RWPE1 (cell line): Measurements from ENCODE around the gene TSN.
"Not testable (repeated sequence)": the region's sequence is repeated elsewhere in the genome, so short reads cannot be mapped to it uniquely, and the experiment has no call there.

ENCODE experiments used
- CTCF ChIA-PET: fragments of 350-600 bp; sonication (Branson Sonifier 250); formaldehyde crosslinking; extraction: SDS; loops from one replicate; lab custom pipeline; 2021; lab: Yijun Ruan, JAX
- POLR2A ChIA-PET: fragments of 400-600 bp; formaldehyde crosslinking; extraction: SDS; loops from one replicate; lab custom pipeline; 2020; ENCODE audit warnings: antibody characterized with exemption; ENCODE audit not compliant: low non-redundant PET; lab: Yijun Ruan, JAX
- DNase-seq: peaks from one replicate; pipeline ENCODE4 v3.0.0; 2012; ENCODE audit warnings: low spot score
- H3K27ac ChIP-seq: fragments of 450-650 bp; 2 replicates; pipeline ENCODE4 v1.5.1; 2017
- CTCF ChIP-seq: fragments of 450-650 bp; conservative IDR thresholded peaks from 2 replicates; pipeline ENCODE4 v1.5.1; 2017; ENCODE audit warnings: low read depth, mild to moderate bottlenecking

Gene TSN

DNA sequence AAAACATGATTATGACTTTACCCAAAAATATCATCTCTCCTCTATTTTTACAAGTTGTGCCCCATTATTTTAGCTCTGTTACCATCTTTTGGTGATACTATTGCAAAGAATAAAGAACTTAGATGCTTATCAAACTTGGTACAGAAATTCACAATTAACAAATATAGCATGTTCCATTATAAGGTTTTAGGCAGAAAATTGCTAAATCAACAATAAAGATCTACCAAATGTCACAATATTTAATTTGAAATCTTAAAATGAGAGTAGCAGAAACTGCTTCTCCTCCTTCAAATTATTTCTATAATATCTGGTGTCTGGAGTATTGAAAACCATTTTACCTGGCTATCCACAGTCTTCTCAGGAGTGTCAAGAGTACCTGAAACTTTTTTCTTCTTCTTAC lies 27.5 kb upstream of the TSN start:
- no peak overlapping the region for H3K27ac ChIP-seq
- DNase-seq: no peak
- CTCF ChIA-PET: no interaction called here
- POLR2A ChIA-PET: no interaction called here
- no peak for TF ChIP-seq CTCF

DNA sequence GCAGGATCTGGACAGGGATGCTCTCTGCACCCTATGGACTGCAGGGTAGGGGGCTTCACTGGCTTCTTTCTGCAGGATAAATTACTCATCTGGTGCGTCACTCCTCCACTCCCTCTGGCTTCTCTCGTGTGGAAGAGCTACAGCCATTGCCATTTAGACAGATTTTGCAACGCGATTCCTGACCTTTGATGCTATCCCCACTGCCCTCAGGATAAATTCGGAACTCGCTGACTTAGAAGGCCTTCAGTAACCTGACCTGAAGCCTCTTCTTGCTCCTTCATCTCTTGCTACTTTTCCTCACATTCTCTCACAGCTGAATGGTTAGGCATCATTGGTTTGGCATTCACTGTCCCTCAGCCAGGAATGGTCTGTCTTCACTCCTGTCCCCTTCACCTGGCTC lies 24.1 kb upstream of the TSN start:
- ChIA-PET CTCF (no interaction called here), POLR2A (no interaction called here)
- TF ChIP-seq CTCF: no peak
- no peak overlapping the region for H3K27ac ChIP-seq
- DNase-seq: no peak

- POLR2A ChIA-PET, DNase-seq, H3K27ac ChIP-seq: not testable (repeated sequence)
- CTCF ChIA-PET: interaction anchor here (0.7 kb wide), 1 partner anchor 204 kb away, joined by 3 read pairs; the partner anchor contains the start of gene RNU4ATAC
Measured at GRCh38 chr2:121734544-121734943, 20.9 kb upstream of the TSN start.

DNA sequence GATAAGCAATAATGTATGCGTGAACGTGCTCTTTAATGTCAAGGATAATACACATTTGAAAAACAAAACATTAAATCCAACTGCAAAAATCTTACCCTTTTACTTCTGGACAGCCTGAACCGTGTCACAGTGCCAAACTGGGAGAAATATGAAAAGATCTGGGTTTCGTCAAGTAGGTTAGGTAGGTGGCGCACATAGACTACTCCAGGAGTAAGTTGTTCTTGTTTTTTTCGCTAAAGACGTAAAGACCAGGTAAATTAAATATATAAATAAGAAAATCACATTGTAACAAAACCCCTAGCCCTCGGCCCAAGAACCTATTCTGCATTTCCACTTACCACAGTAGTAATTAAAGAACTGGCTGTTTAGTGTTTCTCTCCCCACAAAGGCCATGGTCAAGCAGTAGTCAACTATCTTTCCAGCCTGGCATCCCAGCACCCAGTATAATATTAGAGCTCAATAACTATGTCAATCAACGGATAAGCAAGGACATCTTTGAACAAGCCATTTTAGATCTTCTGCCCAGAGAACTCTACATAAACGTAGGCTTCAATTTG lies 19.9 kb upstream of the TSN start:
- POLR2A ChIA-PET: no interaction called here
- CTCF ChIA-PET: interaction anchor here (0.6 to 0.7 kb wide), 3 partner anchors 9 to 205 kb away, joined by 3 to 4 read pairs (median 4); partner anchors contain the start of gene RNU4ATAC
- peak; percentile 32; the same call in 1 of the 2 replicates for TF ChIP-seq CTCF
- DNase-seq: peak; percentile 29
- H3K27ac ChIP-seq: no peak overlapping the region

GRCh38 chr2:121736140-121736461 lies 19.4 kb upstream of the TSN start:
- ChIA-PET CTCF (interaction anchor here (0.7 kb wide), 1 partner anchor 9 kb away, joined by 4 read pairs; no protein-coding TSS in a partner anchor), POLR2A (no interaction called here)
- TF ChIP-seq CTCF: no peak

GRCh38 chr2:121736462-121737336 lies 18.8 kb upstream of the TSN start, which contains the start of gene NIFK:
Gene NIFK (minus strand): TSS chr2:121736875. CDS start chr2:121736850, 25 bp downstream.
- peak within 1 kb of the TSS; percentile 78 for H3K27ac ChIP-seq
- DNase-seq: peak; percentile 97
- POLR2A ChIA-PET: interaction anchor here (0.7 kb wide), 1 partner anchor 185 kb away, joined by 3 read pairs; no protein-coding TSS in a partner anchor
- no peak for TF ChIP-seq CTCF
- CTCF ChIA-PET: interaction anchor here (0.7 kb wide), 2 partner anchors 172 to 373 kb away, joined by 3 to 5 read pairs; no protein-coding TSS in a partner anchor

More at GRCh38 chr2:121736140-121736461, 19.4 kb upstream of the TSN start:
- no peak for DNase-seq
- H3K27ac ChIP-seq: peak overlapping the region; percentile 78
